GM13977 (cell line): Measurements from ENCODE around the gene PLAC8L1.
A peak's percentile ranks its signal among the peaks of the same experiment; 100 is the strongest.

Experiments
- DNase-seq: peaks from one replicate; pipeline ENCODE4 v3.0.0; 2012; ENCODE audit warnings: low spot score
- CTCF ChIP-seq: IDR thresholded peaks from 2 replicates; pipeline ENCODE4 v1.5.1; 2012; ENCODE audit warnings: mild to moderate bottlenecking, control low read depth; ENCODE audit not compliant: insufficient read depth; ENCODE audit errors: extremely low read depth, missing control alignments
- in situ Hi-C: fragments of 300-500 bp; cut with MboI; formaldehyde crosslinking; loops from one replicate; pipeline ENCODE4 v1.12.0; 2022; ENCODE audit warnings: low sequenced_read_pairs, low pct_unique_long_range_greater_than_20kb, mixed read lengths, inconsistent platforms; ENCODE audit not compliant: unreplicated experiment

Gene PLAC8L1

GRCh38 chr5:146072595-146072994 lies 32.8 kb downstream of the PLAC8L1 start:
- in situ Hi-C loops, result no loop called here
- no peak for DNase-seq
- TF ChIP-seq CTCF, result no peak

GRCh38 chr5:146071171-146071570 lies 34.2 kb downstream of the PLAC8L1 start:
- in situ Hi-C loops, result no loop called here
- no peak for TF ChIP-seq CTCF

GRCh38 chr5:146070746-146071145 lies 34.6 kb downstream of the PLAC8L1 start:
- no peak for TF ChIP-seq CTCF

More at GRCh38 chr5:146071171-146071570, 34.2 kb downstream of the PLAC8L1 start:
- no peak for DNase-seq

GRCh38 chr5:146069780-146070099 lies 35.6 kb downstream of the PLAC8L1 start:
- in situ Hi-C loops, result no loop called here
- DNase-seq, result no peak
- TF ChIP-seq CTCF, result no peak

More at GRCh38 chr5:146070746-146071145, 34.6 kb downstream of the PLAC8L1 start:
- in situ Hi-C loops, result no loop called here
- no peak for DNase-seq

GRCh38 chr5:146068977-146069779 lies 36.2 kb downstream of the PLAC8L1 start:
- DNase-seq, result peak; percentile 49
- no peak for TF ChIP-seq CTCF
- in situ Hi-C loops, result no loop called here

- in situ Hi-C loops, result no loop called here
- no peak for DNase-seq
- TF ChIP-seq CTCF, result no peak
These were observed 37.2 kb downstream of the PLAC8L1 start for GRCh38 chr5:146068206-146068605.
